ENCODE data around the gene NDFIP2. TPM values are rescaled to one million over a fixed set of nuclear protein-coding genes. Genes with fewer than 3 reads are reported as not detected.
A peak's percentile ranks its signal among the peaks of the same experiment; 100 is the strongest.

Gene NDFIP2
- total RNA-seq, 1 experiment from 2014 or later = 49.6 TPM

DNA sequence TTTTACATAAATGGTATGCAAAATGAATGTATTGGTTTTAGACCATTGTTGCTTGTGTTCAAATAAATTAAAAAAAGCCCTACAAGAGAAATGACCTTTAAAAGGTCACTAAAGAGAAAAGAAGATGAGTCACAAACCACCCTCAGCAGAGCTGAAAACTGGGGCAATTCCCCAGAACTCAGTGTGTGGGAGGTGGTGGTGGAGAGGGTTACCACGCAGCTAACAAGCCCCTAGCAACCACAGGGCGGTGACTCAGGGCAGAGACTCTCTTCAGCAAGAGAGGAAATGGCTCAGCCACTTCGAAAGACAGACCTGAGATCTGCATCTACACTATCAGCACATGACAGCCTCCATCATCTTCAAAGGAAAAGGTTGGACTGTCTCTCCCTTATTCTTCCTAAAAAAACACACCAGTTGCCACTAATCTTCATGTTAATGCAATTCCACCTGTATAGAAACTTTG is 29.4 kb upstream of the NDFIP2 start:
- no peak overlapping the region for H3K27ac ChIP-seq (ENCODE audit: low read depth, low read length)
- CTCF ChIA-PET = no interaction called here
- H3K36me3 ChIP-seq (ENCODE audit: control insufficient read depth in 1 of 2, insufficient read depth in 2 of 2, low read length in 2 of 2) = no peaks in the 10 kb centered on the region
- peaks cover 0 to 14% of the 10 kb centered on the region in 2 experiments; a peak in 2 of 4 replicates for H3K4me1 ChIP-seq (ENCODE audit: control insufficient read depth in 1 of 2, insufficient read depth in 2 of 2, low read length in 2 of 2)
- H2AFZ ChIP-seq (ENCODE audit: low read depth, low read length, poor library complexity, severe bottlenecking) = no peak overlapping the region
- no TSS peak for BruUV-seq (replicated peaks)
- peak overlapping the region; percentile 3; the same call in 1 of the 2 replicates for H3K4me2 ChIP-seq (ENCODE audit: low read length)
- no peak overlapping the region for H3K4me3 ChIP-seq (replicated peaks in 1 of 2; ENCODE audit: low read depth in 1 of 2, low read length in 2 of 2)
- no peak overlapping the region for H3K9ac ChIP-seq (ENCODE audit: low read length)
- RAD21 ChIA-PET (ENCODE audit: low non-redundant PET in 1 of 2, low total read pairs in 2 of 2, uncharacterized antibody in 2 of 2, unreplicated experiment in 2 of 2) = no interaction called here
- no peaks in the 10 kb centered on the region for H3K9me2 ChIP-seq (ENCODE audit: insufficient read depth)
- POLR2A ChIA-PET = no interaction called here
- no peaks in the 10 kb centered on the region for H3K27me3 ChIP-seq (ENCODE audit: insufficient read depth, low read length)
- H3K9me3 ChIP-seq (ENCODE audit: control insufficient read depth in 1 of 2, insufficient read depth in 1 of 2, low read depth in 1 of 2, low read length in 2 of 2) = no peaks in the 10 kb centered on the region
- DNase-seq (ENCODE audit: low read depth, low spot score) = no peak
- no peaks in the 10 kb centered on the region for H4K20me1 ChIP-seq (ENCODE audit: insufficient read depth)
- no peak for TF ChIP-seq TCF7L2 (IDR thresholded peaks at IDR 0.05; ENCODE audit: borderline replicate concordance, extremely low read depth, insufficient read depth, insufficient read length)
- TF ChIP-seq SP1 (IDR thresholded peaks at IDR 0.05; ENCODE audit: low read depth) = no peak
- no peak for TF ChIP-seq CTCF (IDR thresholded peaks at IDR 0.05 in 2 of 3, conservative IDR thresholded peaks at IDR 0.05 in 1 of 3; ENCODE audit: borderline replicate concordance in 1 of 3, insufficient read depth in 1 of 3, low read depth in 2 of 3, low read length in 2 of 3)
- no peak for TF ChIP-seq POLR2A (IDR thresholded peaks at IDR 0.05; ENCODE audit: borderline replicate concordance, extremely low read depth, insufficient read depth, insufficient read length)
- TF ChIP-seq, protein P1, sequence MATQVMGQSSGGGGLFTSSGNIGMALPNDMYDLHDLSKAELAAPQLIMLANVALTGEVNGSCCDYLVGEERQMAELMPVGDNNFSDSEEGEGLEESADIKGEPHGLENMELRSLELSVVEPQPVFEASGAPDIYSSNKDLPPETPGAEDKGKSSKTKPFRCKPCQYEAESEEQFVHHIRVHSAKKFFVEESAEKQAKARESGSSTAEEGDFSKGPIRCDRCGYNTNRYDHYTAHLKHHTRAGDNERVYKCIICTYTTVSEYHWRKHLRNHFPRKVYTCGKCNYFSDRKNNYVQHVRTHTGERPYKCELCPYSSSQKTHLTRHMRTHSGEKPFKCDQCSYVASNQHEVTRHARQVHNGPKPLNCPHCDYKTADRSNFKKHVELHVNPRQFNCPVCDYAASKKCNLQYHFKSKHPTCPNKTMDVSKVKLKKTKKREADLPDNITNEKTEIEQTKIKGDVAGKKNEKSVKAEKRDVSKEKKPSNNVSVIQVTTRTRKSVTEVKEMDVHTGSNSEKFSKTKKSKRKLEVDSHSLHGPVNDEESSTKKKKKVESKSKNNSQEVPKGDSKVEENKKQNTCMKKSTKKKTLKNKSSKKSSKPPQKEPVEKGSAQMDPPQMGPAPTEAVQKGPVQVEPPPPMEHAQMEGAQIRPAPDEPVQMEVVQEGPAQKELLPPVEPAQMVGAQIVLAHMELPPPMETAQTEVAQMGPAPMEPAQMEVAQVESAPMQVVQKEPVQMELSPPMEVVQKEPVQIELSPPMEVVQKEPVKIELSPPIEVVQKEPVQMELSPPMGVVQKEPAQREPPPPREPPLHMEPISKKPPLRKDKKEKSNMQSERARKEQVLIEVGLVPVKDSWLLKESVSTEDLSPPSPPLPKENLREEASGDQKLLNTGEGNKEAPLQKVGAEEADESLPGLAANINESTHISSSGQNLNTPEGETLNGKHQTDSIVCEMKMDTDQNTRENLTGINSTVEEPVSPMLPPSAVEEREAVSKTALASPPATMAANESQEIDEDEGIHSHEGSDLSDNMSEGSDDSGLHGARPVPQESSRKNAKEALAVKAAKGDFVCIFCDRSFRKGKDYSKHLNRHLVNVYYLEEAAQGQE (IDR thresholded peaks at IDR 0.05; ENCODE audit: low read depth) = no peak
- TF ChIP-seq, protein P2, sequence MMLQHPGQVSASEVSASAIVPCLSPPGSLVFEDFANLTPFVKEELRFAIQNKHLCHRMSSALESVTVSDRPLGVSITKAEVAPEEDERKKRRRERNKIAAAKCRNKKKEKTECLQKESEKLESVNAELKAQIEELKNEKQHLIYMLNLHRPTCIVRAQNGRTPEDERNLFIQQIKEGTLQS (IDR thresholded peaks at IDR 0.05) = no peak
- TF ChIP-seq SRF (IDR thresholded peaks at IDR 0.05; ENCODE audit: low read depth) = no peak
- TF ChIP-seq FOSL1 (IDR thresholded peaks at IDR 0.05; ENCODE audit: low read depth) = no peak
- no peak for TF ChIP-seq CBX3 (IDR thresholded peaks at IDR 0.05; ENCODE audit: low read depth)
- TF ChIP-seq EZH2 (IDR thresholded peaks at IDR 0.05) = no peak
- TF ChIP-seq EZH2phosphoT487 (IDR thresholded peaks at IDR 0.05; ENCODE audit: borderline replicate concordance) = no peak
- no peak for TF ChIP-seq YY1 (IDR thresholded peaks at IDR 0.05; ENCODE audit: extremely low read depth, insufficient replicate concordance, low read depth, low read length)
- no peak for TF ChIP-seq ZFX (IDR thresholded peaks at IDR 0.05)
- TF ChIP-seq CEBPB (IDR thresholded peaks at IDR 0.05; ENCODE audit: low read depth) = no peak
- no peak for TF ChIP-seq RAD21 (IDR thresholded peaks at IDR 0.05; ENCODE audit: low read depth)
- TF ChIP-seq ZNF274 (IDR thresholded peaks at IDR 0.05; ENCODE audit: low read depth, low read length) = no peak
- no peak for TF ChIP-seq JUND (IDR thresholded peaks at IDR 0.05)
- no peak for TF ChIP-seq EGR1 (IDR thresholded peaks at IDR 0.05; ENCODE audit: low read depth)
- H3K79me2 ChIP-seq (ENCODE audit: insufficient read depth, low read length) = no peaks in the 10 kb centered on the region
- intact Hi-C loops (cut with micrococcal nuclease) = no loop called here
- peak; percentile 54; the same call in 1 of the 2 replicates for ATAC-seq

Measured in HCT116 (cell line).